Neural cell (in vitro differentiated cells): ENCODE results near the gene EPHA1. TPM values are rescaled to one million over a fixed set of nuclear protein-coding genes. Genes with fewer than 3 reads are reported as not detected.

Experiments used
- H2AFZ ChIP-seq: fragments of 200-600, 300-800 bp; sonication (generic), shearing (Covaris generic); 2 replicates; pipeline ENCODE4 v1.6.0; 2014; ENCODE audit warnings: low read depth, mild to moderate bottlenecking, antibody characterized with exemption, low read length, moderate library complexity
- H3F3A ChIP-seq: fragments of 200-600 bp; shearing (Covaris generic); 2 replicates; pipeline ENCODE4 v1.6.1; 2016; ENCODE audit warnings: mild to moderate bottlenecking, moderate library complexity, mixed read lengths, antibody characterized with exemption, low read length; ENCODE audit not compliant: insufficient read depth, poor library complexity, severe bottlenecking
- H3K27ac ChIP-seq: fragments of 200-600, 300-800 bp; sonication (generic), shearing (Covaris generic); 2 replicates; pipeline ENCODE4 v1.5.1; 2014; ENCODE audit warnings: mild to moderate bottlenecking, low read length, moderate library complexity
- H3K27me3 ChIP-seq: fragments of 300-800, 200-600 bp; sonication (generic), shearing (Covaris generic); 2 replicates; pipeline ENCODE4 v1.6.0; 2014; ENCODE audit warnings: mild to moderate bottlenecking, low read depth, low read length, moderate library complexity; ENCODE audit not compliant: insufficient read depth
- H3K36me3 ChIP-seq: fragments of 300-800, 200-600 bp; sonication (generic), shearing (Covaris generic); 2 replicates; pipeline ENCODE4 v1.5.1; 2014; ENCODE audit warnings: mild to moderate bottlenecking, antibody characterized with exemption, low read length, moderate library complexity; ENCODE audit not compliant: insufficient read depth
- H3K4me2 ChIP-seq: fragments of 300-800, 200-600 bp; sonication (generic), shearing (Covaris generic); 2 replicates; pipeline ENCODE4 v1.6.0; 2014; ENCODE audit warnings: mild to moderate bottlenecking, low read length
- H3K4me3 ChIP-seq: fragments of 300-800, 200-600 bp; sonication (generic), shearing (Covaris generic); 2 replicates; pipeline ENCODE4 v1.5.1; 2014; ENCODE audit warnings: mild to moderate bottlenecking, low read length, moderate library complexity
- H3K79me2 ChIP-seq: fragments of 200-600 bp; shearing (Covaris generic); replicated peaks from 2 replicates; pipeline ENCODE4 v1.6.0; 2014; ENCODE audit warnings: mild to moderate bottlenecking, low read length, moderate library complexity; ENCODE audit not compliant: insufficient read depth
- H3K9ac ChIP-seq: fragments of 300-800, 200-600 bp; sonication (generic), shearing (Covaris generic); 2 replicates; pipeline ENCODE4 v1.6.1; 2016; ENCODE audit warnings: mild to moderate bottlenecking, low read length, mixed read lengths
- H3K9me2 ChIP-seq: fragments of 200-600 bp; shearing (Covaris generic); 2 replicates; pipeline ENCODE4 v1.6.1; 2016; ENCODE audit warnings: mild to moderate bottlenecking, low read length, mixed read lengths; ENCODE audit not compliant: insufficient read depth
- H3K9me3 ChIP-seq: fragments of 200-600, 300-800 bp; sonication (generic), shearing (Covaris generic); 2 replicates; pipeline ENCODE4 v1.6.1; 2016; ENCODE audit warnings: mild to moderate bottlenecking, mixed run types, low read length, moderate library complexity, mixed read lengths
- H4K20me1 ChIP-seq: fragments of 200-600 bp; shearing (Covaris generic); 2 replicates; pipeline ENCODE4 v1.6.1; 2016; ENCODE audit warnings: mild to moderate bottlenecking, mixed run types; ENCODE audit not compliant: insufficient read depth
- EP300 ChIP-seq: fragments of 450-650 bp; conservative IDR thresholded peaks from 2 replicates; pipeline ENCODE4 v1.6.1; 2014; ENCODE audit warnings: antibody characterized with exemption, mild to moderate bottlenecking, moderate library complexity; ENCODE audit not compliant: poor library complexity, severe bottlenecking
- EZH2 ChIP-seq: fragments of 200-600, 300-800 bp; shearing (Covaris generic), sonication (generic); IDR thresholded peaks from 2 replicates; pipeline ENCODE4 v1.6.1; 2014; ENCODE audit warnings: antibody characterized with exemption, low read length, borderline replicate concordance, mild to moderate bottlenecking; ENCODE audit not compliant: insufficient read depth, poor library complexity, severe bottlenecking
- MXI1 ChIP-seq: fragments of 450-650 bp; conservative IDR thresholded peaks from 2 replicates; pipeline ENCODE4 v1.6.1; 2014; ENCODE audit warnings: antibody characterized with exemption, mild to moderate bottlenecking; ENCODE audit not compliant: poor library complexity, severe bottlenecking
- POLR2AphosphoS5 ChIP-seq: IDR thresholded peaks from 2 replicates; pipeline ENCODE4 v1.6.1; 2012
- RAD21 ChIP-seq: fragments of 450-650 bp; conservative IDR thresholded peaks from 2 replicates; pipeline ENCODE4 v1.6.1; 2014; ENCODE audit warnings: antibody characterized with exemption, mild to moderate bottlenecking, moderate library complexity
- SMC3 ChIP-seq: fragments of 450-650 bp; conservative IDR thresholded peaks from 2 replicates; pipeline ENCODE4 v1.6.1; 2014; ENCODE audit warnings: antibody characterized with exemption, mild to moderate bottlenecking, moderate library complexity; ENCODE audit not compliant: poor library complexity
- TAF1 ChIP-seq: IDR thresholded peaks from 2 replicates; pipeline ENCODE4 v1.6.1; 2012; ENCODE audit warnings: low read depth
- polyA plus RNA-seq: library from polyadenylated mRNA; depleted of rRNA; stranded (reverse); fragments of >200 nt; gene quantifications from 2 replicates; pipeline ENCODE4 v1.2.3, GENCODE V29; 2014
- TF ChIP-seq, protein P1 (sequence below): IDR thresholded peaks from 2 replicates; pipeline ENCODE4 v1.6.1; 2012; ENCODE audit warnings: borderline replicate concordance
- TF ChIP-seq, protein P2 (sequence below): fragments of 450-650 bp; IDR thresholded peaks from 2 replicates; pipeline ENCODE4 v1.5.1; 2014; ENCODE audit warnings: antibody characterized with exemption, mild to moderate bottlenecking, moderate library complexity; ENCODE audit not compliant: poor library complexity, severe bottlenecking

The EPHA1 gene
- polyA plus RNA-seq, 1 donor from 2014 or later = not detected

DNA sequence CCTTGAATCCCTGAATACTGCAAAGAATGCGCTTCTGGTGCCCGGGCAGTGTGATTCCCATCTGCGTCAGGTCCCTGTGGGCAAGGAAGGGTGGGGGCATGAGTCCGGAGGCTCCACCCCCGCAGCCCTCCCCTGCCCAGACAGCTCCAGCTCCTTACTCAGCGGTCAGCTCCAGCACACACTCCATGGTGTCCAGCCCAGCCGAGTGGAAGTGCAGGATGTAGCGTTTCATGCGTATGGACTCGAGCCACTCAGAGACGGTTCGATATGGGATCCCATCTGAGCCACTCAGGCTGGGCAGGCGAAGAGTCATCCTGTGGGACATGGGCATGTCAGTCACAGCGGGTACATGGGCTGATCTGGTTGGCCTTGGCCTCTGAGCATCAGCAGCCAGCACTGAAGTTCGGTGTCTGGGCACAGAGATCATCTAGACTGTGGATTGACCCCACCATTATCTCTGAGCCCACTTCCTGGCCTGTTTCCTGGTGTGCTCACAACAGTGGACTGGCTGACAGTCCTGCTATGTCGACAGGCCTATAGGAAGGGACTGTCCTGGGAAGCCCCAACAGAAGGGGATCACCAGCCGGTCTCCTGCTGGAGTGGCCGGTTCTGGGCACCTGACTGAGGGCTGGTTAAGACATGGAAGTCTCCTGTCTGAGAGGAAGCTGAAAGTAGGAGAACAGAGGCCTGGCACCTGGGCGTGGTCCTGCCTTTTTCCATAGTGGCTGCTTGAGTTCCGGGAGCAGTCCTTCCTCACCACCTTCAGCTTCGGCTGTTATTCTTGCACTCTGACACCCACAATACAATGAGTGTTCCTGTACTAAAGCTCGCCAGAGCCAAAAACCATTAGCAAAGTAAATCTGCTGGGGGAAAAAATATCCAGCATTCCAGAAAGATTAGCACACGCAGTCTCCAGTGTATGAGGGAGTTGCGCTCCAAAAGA lies 16.9 kb downstream of the EPHA1 start:
- Histone ChIP-seq H3K9me3 (no peaks in the 10 kb centered on the region), H2AFZ (no peak overlapping the region), H3K9me2 (no peaks in the 10 kb centered on the region), H3F3A (no peaks in the 10 kb centered on the region), H3K4me2 (no peak overlapping the region), H4K20me1 (no peaks in the 10 kb centered on the region), H3K9ac (no peak overlapping the region), H3K4me3 (no peak overlapping the region), H3K27me3 (no peaks in the 10 kb centered on the region), H3K36me3 (no peaks in the 10 kb centered on the region), H3K79me2 (no peaks in the 10 kb centered on the region), H3K27ac (no peak overlapping the region)
- TF ChIP-seq TAF1 = no peak
- TF ChIP-seq, protein P1, sequence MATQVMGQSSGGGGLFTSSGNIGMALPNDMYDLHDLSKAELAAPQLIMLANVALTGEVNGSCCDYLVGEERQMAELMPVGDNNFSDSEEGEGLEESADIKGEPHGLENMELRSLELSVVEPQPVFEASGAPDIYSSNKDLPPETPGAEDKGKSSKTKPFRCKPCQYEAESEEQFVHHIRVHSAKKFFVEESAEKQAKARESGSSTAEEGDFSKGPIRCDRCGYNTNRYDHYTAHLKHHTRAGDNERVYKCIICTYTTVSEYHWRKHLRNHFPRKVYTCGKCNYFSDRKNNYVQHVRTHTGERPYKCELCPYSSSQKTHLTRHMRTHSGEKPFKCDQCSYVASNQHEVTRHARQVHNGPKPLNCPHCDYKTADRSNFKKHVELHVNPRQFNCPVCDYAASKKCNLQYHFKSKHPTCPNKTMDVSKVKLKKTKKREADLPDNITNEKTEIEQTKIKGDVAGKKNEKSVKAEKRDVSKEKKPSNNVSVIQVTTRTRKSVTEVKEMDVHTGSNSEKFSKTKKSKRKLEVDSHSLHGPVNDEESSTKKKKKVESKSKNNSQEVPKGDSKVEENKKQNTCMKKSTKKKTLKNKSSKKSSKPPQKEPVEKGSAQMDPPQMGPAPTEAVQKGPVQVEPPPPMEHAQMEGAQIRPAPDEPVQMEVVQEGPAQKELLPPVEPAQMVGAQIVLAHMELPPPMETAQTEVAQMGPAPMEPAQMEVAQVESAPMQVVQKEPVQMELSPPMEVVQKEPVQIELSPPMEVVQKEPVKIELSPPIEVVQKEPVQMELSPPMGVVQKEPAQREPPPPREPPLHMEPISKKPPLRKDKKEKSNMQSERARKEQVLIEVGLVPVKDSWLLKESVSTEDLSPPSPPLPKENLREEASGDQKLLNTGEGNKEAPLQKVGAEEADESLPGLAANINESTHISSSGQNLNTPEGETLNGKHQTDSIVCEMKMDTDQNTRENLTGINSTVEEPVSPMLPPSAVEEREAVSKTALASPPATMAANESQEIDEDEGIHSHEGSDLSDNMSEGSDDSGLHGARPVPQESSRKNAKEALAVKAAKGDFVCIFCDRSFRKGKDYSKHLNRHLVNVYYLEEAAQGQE = no peak
- no peak for TF ChIP-seq RAD21
- no peak for TF ChIP-seq SMC3
- TF ChIP-seq, protein P2, sequence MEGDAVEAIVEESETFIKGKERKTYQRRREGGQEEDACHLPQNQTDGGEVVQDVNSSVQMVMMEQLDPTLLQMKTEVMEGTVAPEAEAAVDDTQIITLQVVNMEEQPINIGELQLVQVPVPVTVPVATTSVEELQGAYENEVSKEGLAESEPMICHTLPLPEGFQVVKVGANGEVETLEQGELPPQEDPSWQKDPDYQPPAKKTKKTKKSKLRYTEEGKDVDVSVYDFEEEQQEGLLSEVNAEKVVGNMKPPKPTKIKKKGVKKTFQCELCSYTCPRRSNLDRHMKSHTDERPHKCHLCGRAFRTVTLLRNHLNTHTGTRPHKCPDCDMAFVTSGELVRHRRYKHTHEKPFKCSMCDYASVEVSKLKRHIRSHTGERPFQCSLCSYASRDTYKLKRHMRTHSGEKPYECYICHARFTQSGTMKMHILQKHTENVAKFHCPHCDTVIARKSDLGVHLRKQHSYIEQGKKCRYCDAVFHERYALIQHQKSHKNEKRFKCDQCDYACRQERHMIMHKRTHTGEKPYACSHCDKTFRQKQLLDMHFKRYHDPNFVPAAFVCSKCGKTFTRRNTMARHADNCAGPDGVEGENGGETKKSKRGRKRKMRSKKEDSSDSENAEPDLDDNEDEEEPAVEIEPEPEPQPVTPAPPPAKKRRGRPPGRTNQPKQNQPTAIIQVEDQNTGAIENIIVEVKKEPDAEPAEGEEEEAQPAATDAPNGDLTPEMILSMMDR = no peak
- no peak for TF ChIP-seq POLR2AphosphoS5
- TF ChIP-seq MXI1 = no peak
- TF ChIP-seq EP300 = no peak
- no peak for TF ChIP-seq EZH2

DNA sequence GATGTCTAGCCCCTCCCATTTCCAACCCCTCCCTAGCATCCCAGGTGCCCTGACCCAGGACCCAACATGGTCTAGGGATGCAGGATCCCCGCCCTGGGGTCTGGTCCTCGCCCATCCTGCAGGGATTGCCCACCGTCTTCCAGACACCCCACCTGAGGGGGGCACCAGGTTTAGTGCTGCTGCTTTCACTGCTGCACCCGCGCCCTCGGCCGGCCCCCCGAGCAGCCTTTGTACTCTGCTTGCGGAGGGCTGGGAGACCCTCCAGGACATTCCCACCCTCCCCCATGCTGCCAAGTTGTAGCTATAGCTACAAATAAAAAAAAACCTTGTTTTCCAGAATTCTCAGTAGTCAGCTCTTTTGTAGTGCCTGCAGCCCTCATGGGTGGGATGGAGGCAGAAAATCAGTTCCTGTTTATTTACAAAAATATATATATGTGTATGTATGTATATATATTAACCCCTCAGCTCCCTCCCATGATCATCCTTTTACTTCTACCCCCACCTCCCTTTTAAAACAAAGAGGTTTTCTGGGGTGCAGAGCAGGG lies 17.8 kb downstream of the EPHA1 start:
- Histone ChIP-seq H3K27ac (no peak overlapping the region), H3K9ac (no peak overlapping the region), H3K79me2 (no peaks in the 10 kb centered on the region), H3K27me3 (no peaks in the 10 kb centered on the region), H3K9me3 (no peaks in the 10 kb centered on the region), H2AFZ (no peak overlapping the region), H3K36me3 (no peaks in the 10 kb centered on the region), H3K4me2 (no peak overlapping the region), H4K20me1 (no peaks in the 10 kb centered on the region), H3K4me3 (no peak overlapping the region), H3K9me2 (no peaks in the 10 kb centered on the region), H3F3A (no peaks in the 10 kb centered on the region)
- TF ChIP-seq EP300 = no peak
- no peak for TF ChIP-seq POLR2AphosphoS5
- TF ChIP-seq MXI1 = no peak
- no peak for TF ChIP-seq EZH2
- no peak for TF ChIP-seq TAF1
- TF ChIP-seq SMC3 = no peak
- no peak for TF ChIP-seq RAD21
- TF ChIP-seq, protein P2 = no peak
- TF ChIP-seq, protein P1 = no peak
